GM18508 (cell line): ENCODE measurements around the gene UBE3D.
"Not testable (repeated sequence)": the region's sequence is repeated elsewhere in the genome, so short reads cannot be mapped to it uniquely, and the experiment has no call there.

Experiments
- ATAC-seq: cut with Tn5 transposase; IDR thresholded peaks from one replicate; pipeline ENCODE4 v1.9.1; 2021; ENCODE audit warnings: moderate number of reproducible peaks; ENCODE audit not compliant: insufficient read depth, unreplicated experiment

UBE3D gene

DNA sequence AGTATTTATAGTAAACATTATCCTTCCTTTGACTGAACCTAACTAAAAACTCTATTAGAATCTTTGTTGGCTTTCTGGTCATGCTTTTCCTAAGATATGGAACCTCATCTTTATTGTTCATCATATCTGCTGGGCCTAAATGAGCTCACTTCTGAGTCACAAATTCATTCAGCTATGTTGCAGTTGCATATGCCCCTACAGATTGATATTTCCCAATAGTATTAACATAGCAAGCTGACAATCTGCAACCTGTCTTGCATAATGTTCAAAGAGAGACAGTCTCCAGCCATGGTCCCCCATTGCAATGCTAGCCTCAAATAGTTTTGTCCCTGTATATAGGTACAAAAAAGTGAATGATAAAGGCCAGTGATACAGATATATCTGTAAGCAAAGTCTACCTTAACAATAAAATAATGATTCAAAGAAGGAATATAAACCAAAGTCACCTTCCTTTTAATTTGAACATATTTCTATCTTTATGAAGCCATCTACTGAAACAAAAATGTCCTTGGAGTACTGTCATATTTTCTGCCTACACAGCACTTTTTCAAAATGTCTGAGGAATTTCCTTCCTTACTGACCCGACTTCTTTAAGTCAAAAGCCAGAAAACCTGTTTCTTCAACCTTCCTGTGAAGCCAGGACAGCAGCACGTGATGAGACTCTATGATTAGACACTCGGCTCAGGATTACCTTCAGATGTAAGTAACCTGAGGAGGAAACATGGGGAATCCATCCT is 140.7 kb downstream of the UBE3D start:
- no peak for ATAC-seq

- ATAC-seq = no peak
Observed at GRCh38 chr6:82921258-82921657, 144.4 kb downstream of the UBE3D start.

DNA sequence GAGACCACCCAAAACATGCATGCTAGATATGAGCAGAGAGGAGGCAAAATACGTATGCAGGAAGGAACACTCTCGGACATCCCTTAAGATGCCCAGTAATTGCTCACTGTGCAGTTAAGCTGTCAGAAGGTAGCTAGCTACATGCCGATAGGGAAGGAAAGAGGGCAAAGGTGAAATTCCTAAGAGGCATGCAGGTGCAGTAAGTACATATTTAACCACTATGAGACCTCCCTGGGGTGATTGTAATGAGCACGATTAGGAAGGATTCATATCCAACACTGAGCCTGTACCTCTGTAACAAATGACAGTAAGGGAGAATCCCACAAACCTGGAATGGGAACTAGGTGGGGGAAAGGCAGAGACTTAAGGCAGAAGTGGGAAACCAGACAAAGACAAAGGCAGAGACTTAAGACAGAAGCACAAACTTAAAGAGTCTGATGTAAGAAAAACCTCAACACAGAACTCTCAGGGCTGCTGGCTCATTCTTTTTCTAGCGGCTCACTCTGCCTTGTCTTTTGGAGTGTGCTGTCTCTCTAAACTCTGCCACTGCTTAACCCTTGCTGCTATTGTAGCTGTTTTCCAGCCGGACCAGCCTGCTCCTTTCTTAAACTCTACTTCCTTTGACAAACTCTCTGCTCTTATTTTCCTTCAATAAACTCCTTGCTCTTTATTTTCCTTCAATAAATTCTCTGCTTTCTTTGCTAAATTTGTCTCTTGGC is 148.1 kb downstream of the UBE3D start:
- no peak for ATAC-seq

DNA sequence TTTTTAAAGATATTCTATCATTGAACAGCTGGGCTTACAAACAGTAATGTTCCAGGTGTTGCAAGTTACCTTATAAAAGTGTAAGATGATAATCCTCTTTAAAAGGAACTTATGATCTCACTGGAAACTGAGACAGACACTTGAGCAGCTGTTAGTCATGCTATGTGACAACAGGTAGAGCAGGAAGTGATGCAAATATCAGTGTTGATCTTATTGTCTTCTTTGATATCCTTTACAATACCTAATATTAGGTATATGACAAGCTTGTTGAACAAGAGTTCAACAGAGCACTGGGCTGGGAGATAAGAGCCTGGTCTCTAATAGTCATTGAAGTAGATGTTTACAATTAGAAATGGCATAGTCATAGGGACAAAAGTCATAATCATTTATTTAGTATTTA is 150.0 kb downstream of the UBE3D start:
- ATAC-seq = no peak

GRCh38 chr6:82914511-82914910 is 151.1 kb downstream of the UBE3D start:
- ATAC-seq = no peak

- ATAC-seq = no peak
Observed at GRCh38 chr6:82910820-82911219, 154.8 kb downstream of the UBE3D start.

DNA sequence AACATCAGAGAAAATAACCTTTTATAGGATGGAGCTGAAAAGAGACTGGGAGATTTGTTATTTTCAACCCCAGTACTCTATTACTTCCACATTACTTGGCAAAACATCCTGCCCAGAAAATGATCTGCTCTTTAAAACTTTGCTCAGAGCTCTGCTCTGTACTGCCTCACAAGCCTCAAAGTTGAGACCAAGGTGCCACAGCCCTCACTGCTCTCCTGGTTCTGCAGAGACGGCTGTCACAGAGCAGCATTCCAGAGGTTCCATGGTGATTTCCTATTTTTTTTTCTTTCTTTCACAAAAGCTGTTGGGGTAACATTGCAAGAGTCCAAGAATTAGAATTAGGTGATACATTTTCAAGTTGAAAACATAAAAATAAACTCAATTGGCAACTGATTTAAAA is 155.2 kb downstream of the UBE3D start:
- no peak for ATAC-seq

- no peak for ATAC-seq
Observed at GRCh38 chr6:82909551-82909950, 156.1 kb downstream of the UBE3D start.

GRCh38 chr6:82908661-82909060 is 157.0 kb downstream of the UBE3D start:
- ATAC-seq = no peak

DNA sequence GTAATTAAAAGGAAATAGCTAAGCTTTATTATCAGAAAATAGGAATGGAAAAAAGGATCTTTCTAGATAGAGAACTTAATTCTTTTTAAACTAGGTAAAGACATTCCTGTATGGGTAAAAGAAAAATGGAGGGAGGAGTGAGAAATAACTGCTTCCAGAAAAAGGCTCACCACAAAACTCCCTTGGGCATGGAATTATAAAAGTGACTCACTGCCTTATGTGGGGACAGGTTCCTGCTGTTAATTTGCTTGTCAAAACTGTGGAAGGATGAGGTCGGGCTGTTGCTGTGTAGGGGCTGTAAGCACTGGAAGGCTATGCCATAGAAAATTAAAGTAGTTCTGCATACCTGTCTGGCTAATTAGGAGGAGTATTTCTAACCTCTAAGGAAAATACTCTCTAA is 158.7 kb downstream of the UBE3D start:
- no peak for ATAC-seq

GRCh38 chr6:82906489-82906888 is 159.2 kb downstream of the UBE3D start:
- no peak for ATAC-seq

DNA sequence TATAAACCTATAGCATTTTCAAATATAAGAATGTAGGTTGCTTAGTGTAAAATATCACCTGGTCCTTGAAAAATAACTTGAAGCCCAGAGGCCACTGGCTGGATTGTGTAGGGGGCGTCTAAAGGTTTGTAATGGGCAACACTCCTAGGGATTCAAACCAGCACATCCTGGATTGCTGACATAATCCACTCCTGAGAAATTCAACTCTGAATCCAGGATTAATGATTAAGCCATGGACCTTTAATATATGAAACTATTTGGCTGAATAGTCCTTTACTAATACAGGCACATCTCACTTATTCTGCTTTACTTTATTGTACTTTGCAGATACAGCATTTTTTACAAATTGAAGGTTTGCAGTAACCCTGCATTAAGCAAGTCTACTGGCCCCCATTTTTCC is 160.8 kb downstream of the UBE3D start:
- no peak for ATAC-seq

DNA sequence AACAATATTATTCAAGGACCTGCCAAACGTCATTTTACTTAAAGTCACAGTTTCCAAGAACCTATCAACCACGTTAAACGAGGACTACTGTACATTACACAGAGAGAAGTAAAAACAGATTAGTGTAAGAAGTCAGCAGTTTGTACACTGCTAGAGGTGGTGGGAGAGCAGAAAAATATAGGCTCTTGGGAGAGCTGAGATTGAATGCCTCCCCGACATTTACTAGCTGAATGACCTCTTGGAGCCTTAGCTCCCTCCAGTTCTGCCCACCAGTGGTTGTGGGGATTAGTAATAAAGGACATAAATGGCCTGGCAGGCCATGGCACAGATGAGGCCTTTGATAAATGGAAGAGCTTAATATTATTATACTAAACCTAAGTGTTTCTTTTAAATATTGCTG is 161.4 kb downstream of the UBE3D start:
- ATAC-seq = no peak

DNA sequence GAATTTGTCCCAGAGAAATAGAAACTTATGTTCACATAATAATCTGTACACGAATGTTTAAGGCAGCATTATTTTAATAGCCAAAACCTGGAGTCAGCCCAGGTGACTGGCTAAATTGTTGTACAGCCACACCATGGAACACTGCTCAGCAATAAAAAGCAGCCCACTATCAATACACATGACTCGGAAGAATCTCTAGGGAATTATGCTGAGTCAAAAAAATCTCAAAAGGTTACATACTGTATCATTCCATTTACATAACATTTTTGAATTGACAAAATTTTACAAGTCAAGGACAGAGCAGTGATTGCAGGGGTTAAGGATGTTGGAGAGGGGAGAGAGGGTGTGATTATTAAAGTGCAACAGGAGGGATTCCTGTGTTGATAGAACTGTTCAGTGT is 163.4 kb downstream of the UBE3D start:
- ATAC-seq = no peak

GRCh38 chr6:82894653-82895259 is 170.9 kb downstream of the UBE3D start:
- ATAC-seq = no peak

- no peak for ATAC-seq
Observed at GRCh38 chr6:82893889-82894652, 171.6 kb downstream of the UBE3D start.

GRCh38 chr6:82891503-82891902 is 174.1 kb downstream of the UBE3D start:
- ATAC-seq = not testable (repeated sequence)

- ATAC-seq = no peak
Observed at GRCh38 chr6:82891076-82891475, 174.6 kb downstream of the UBE3D start.

- no peak for ATAC-seq
Observed at GRCh38 chr6:82890240-82890639, 175.4 kb downstream of the UBE3D start.

DNA sequence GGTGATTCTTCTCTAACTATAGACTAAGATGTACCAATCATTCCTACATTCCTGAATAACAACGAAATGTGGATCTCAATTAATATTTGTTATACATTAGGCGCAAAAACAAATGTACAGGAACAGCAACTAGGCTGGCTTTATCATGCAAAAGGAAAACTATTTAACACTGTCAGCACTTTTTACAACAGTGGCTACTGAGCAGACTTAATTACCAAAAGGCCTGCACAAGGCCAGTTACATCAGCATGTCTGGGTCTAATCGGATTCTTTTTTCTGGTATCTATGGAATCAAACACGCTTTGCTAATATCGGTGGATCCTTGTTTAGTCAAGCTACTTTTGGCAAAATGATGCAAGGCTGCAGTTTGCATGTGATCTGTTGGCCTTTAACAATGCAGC is 176.5 kb downstream of the UBE3D start:
- no peak for ATAC-seq
